Measurements from ENCODE around the gene BRD1.
A peak's percentile ranks its signal among the peaks of the same experiment; 100 is the strongest.

DNA sequence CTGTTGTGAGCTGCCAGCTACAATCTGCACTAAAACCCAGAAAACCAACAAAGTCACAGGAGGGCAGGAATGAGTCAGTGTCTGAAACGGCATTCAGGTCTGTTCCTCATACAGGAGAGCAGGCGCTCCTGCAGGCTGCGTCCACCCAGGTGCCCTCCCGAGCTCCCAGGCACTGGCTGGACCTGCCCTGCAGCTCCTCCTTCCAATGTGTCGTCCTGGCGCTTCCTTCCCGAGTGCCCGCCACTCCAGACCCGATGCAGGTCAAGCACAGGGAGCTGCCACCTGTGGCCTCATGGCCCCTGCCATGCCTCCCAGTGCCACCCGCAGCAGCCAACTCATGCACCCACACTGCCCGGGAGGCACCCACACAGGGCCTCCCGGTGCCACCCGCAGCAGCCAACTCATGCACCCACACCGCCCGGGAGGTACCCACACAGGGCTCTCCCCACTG, 12.0 kb downstream of the BRD1 start:
- TF ChIP-seq POLR2A (IDR thresholded peaks at IDR 0.05; ENCODE audit: low read depth, low read length): no peak
- 0 out of 2 replicates have a peak, but pooled peaks have one; percentile 3 for TF ChIP-seq SPI1 (IDR thresholded peaks at IDR 0.05; ENCODE audit: low read depth, low read length)
- TF ChIP-seq POLR2AphosphoS5 (IDR thresholded peaks at IDR 0.05; ENCODE audit: low read depth, low read length): no peak
- TF ChIP-seq TAF1 (IDR thresholded peaks at IDR 0.05; ENCODE audit: low read depth, low read length): no peak
- TF ChIP-seq PAX5 (IDR thresholded peaks at IDR 0.05; ENCODE audit: insufficient read depth, low read length, severe bottlenecking): no peak
